ENCODE measurements around the gene CAPN3.

DNA sequence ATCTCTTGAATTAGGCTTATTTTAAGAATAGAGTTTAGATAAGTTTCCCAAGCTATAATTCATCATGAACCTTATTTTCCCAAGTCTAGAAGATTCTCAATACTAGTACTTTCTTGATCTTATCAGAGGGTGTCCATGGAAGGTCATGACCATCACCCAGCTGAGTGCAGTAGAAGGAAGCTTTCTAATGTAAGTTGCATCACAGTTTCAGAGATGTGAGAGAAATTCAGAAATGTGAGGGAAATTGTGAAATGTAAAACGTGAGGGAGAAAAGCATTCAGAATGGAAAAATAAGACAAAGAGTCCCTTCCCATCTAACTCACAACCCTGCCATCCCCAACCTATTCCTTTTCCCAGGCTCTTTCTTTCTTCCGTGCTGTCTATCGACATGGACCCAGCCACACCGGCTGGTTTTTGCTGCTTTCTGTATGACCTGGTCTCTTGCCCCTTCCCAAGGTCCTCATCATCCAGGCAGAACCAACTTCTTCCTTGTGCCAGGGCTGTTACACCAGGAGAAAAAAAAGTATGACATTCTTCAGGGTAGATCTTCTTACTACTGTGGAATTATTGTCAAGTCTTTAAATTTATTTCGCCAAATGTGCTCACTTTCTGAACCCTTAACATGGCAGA lies 6.7 kb downstream of the CAPN3 start:
- TF ChIP-seq ZC3H10 (CRISPR knock-in tag; IDR thresholded peaks at IDR 0.05) (no peak), GLIS3 (CRISPR knock-in tag; IDR thresholded peaks at IDR 0.05) (no peak), ZFP3 (CRISPR knock-in tag; IDR thresholded peaks at IDR 0.05) (no peak), BACH2 (CRISPR knock-in tag; IDR thresholded peaks at IDR 0.05; ENCODE audit: borderline replicate concordance) (no peak), ARNTL (CRISPR knock-in tag; IDR thresholded peaks at IDR 0.05; ENCODE audit: borderline replicate concordance, low read depth) (no peak), SNAI2 (CRISPR knock-in tag; IDR thresholded peaks at IDR 0.05) (no peak), ZFP30 (CRISPR knock-in tag; IDR thresholded peaks at IDR 0.05) (no peak), PPARA (CRISPR knock-in tag; IDR thresholded peaks at IDR 0.05; ENCODE audit: borderline replicate concordance) (no peak)
- TF ChIP-seq, protein P1, sequence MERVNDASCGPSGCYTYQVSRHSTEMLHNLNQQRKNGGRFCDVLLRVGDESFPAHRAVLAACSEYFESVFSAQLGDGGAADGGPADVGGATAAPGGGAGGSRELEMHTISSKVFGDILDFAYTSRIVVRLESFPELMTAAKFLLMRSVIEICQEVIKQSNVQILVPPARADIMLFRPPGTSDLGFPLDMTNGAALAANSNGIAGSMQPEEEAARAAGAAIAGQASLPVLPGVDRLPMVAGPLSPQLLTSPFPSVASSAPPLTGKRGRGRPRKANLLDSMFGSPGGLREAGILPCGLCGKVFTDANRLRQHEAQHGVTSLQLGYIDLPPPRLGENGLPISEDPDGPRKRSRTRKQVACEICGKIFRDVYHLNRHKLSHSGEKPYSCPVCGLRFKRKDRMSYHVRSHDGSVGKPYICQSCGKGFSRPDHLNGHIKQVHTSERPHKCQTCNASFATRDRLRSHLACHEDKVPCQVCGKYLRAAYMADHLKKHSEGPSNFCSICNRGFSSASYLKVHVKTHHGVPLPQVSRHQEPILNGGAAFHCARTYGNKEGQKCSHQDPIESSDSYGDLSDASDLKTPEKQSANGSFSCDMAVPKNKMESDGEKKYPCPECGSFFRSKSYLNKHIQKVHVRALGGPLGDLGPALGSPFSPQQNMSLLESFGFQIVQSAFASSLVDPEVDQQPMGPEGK (CRISPR knock-in tag; IDR thresholded peaks at IDR 0.05; ENCODE audit: borderline replicate concordance): no peak
- TF ChIP-seq, protein P2, sequence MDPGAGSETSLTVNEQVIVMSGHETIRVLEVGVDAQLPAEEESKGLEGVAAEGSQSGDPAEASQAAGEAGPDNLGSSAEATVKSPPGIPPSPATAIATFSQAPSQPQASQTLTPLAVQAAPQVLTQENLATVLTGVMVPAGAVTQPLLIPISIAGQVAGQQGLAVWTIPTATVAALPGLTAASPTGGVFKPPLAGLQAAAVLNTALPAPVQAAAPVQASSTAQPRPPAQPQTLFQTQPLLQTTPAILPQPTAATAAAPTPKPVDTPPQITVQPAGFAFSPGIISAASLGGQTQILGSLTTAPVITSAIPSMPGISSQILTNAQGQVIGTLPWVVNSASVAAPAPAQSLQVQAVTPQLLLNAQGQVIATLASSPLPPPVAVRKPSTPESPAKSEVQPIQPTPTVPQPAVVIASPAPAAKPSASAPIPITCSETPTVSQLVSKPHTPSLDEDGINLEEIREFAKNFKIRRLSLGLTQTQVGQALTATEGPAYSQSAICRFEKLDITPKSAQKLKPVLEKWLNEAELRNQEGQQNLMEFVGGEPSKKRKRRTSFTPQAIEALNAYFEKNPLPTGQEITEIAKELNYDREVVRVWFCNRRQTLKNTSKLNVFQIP (CRISPR knock-in tag; IDR thresholded peaks at IDR 0.05; ENCODE audit: borderline replicate concordance, low read depth): no peak
